HEK293T (cell line): Measurements from ENCODE around the gene PDE6C.

Experiments used
- CTCF ChIA-PET: fragments of 350-600 bp; formaldehyde crosslinking; extraction: SDS; loops from one replicate; lab custom pipeline; 2021; ENCODE audit warnings: antibody characterized with exemption, inconsistent platforms; lab: Yijun Ruan, JAX
- POLR2A ChIA-PET: fragments of 350-600 bp; formaldehyde crosslinking; extraction: SDS; loops from one replicate; lab custom pipeline; 2020; ENCODE audit warnings: antibody characterized with exemption, inconsistent platforms; lab: Yijun Ruan, JAX
- DNase-seq: peaks from one replicate; pipeline ENCODE4 v3.0.0; 2012; ENCODE audit warnings: mixed read lengths; ENCODE audit errors: extremely low spot score
- ARNT ChIP-seq: fragments of 450-650 bp; IDR thresholded peaks from 2 replicates; pipeline ENCODE4 v1.6.1; 2017; ENCODE audit warnings: mild to moderate bottlenecking
- BHLHE40 ChIP-seq: fragments of 450-650 bp; IDR thresholded peaks from 2 replicates; pipeline ENCODE4 v1.6.1; 2016; ENCODE audit warnings: mild to moderate bottlenecking, moderate library complexity, borderline replicate concordance
- CTBP1 ChIP-seq: fragments of 450-650 bp; IDR thresholded peaks from 2 replicates; pipeline ENCODE4 v1.6.1; 2016; ENCODE audit warnings: borderline replicate concordance
- ELF4 ChIP-seq: fragments of 450-650 bp; IDR thresholded peaks from 2 replicates; pipeline ENCODE4 v1.6.1; 2017; ENCODE audit warnings: antibody characterized with exemption
- FOXA1 ChIP-seq: fragments of 450-650 bp; IDR thresholded peaks from 2 replicates; pipeline ENCODE4 v1.6.1; 2016; ENCODE audit warnings: mild to moderate bottlenecking
- FOXK2 ChIP-seq: fragments of 450-650 bp; IDR thresholded peaks from 2 replicates; pipeline ENCODE4 v1.6.1; 2016; ENCODE audit warnings: mild to moderate bottlenecking
- FOXM1 ChIP-seq: fragments of 450-650 bp; IDR thresholded peaks from 2 replicates; pipeline ENCODE4 v1.6.1; 2017; ENCODE audit warnings: mild to moderate bottlenecking, borderline replicate concordance
- HDGF ChIP-seq: fragments of 450-650 bp; IDR thresholded peaks from 2 replicates; pipeline ENCODE4 v1.6.1; 2017; ENCODE audit warnings: antibody characterized with exemption, borderline replicate concordance
- L3MBTL2 ChIP-seq: fragments of 450-650 bp; conservative IDR thresholded peaks from 2 replicates; pipeline ENCODE4 v1.6.1; 2016; ENCODE audit warnings: mild to moderate bottlenecking
- LEF1 ChIP-seq: fragments of 450-650 bp; IDR thresholded peaks from 2 replicates; pipeline ENCODE4 v1.6.1; 2017; ENCODE audit warnings: mild to moderate bottlenecking, borderline replicate concordance
- NFRKB ChIP-seq: fragments of 450-650 bp; IDR thresholded peaks from 2 replicates; pipeline ENCODE4 v1.6.1; 2016; ENCODE audit warnings: mild to moderate bottlenecking, moderate library complexity
- PKNOX1 ChIP-seq: fragments of 450-650 bp; IDR thresholded peaks from 2 replicates; pipeline ENCODE4 v1.6.1; 2016
- SP1 ChIP-seq: fragments of 450-650 bp; IDR thresholded peaks from 2 replicates; pipeline ENCODE4 v1.6.1; 2017
- SUZ12 ChIP-seq: fragments of 450-650 bp; IDR thresholded peaks from 2 replicates; pipeline ENCODE4 v1.6.1; 2016; ENCODE audit warnings: mild to moderate bottlenecking
- TARDBP ChIP-seq: fragments of 450-650 bp; IDR thresholded peaks from 2 replicates; pipeline ENCODE4 v1.6.1; 2016
- ZNF384 ChIP-seq: fragments of 450-650 bp; IDR thresholded peaks from 2 replicates; pipeline ENCODE4 v1.6.1; 2016

Gene PDE6C

GRCh38 chr10:93612311-93612710 lies at the start of gene PDE6C:
Gene PDE6C, plus strand, starts transcription at chr10:93612537. Its CDS starts 189 bp downstream, at chr10:93612726.
- no peak for TF ChIP-seq ZNF384
- no peak for TF ChIP-seq ARNT
- TF ChIP-seq SUZ12 = no peak
- no peak for TF ChIP-seq ELF4
- no peak for TF ChIP-seq FOXK2
- TF ChIP-seq FOXA1 = no peak
- no peak for TF ChIP-seq HDGF
- no peak for TF ChIP-seq BHLHE40
- no peak for TF ChIP-seq LEF1
- TF ChIP-seq CTBP1 = no peak
- no peak for TF ChIP-seq PKNOX1
- no peak for TF ChIP-seq NFRKB
- TF ChIP-seq SP1 = no peak
- TF ChIP-seq L3MBTL2 = no peak
- no peak for TF ChIP-seq TARDBP
- no peak for TF ChIP-seq FOXM1
- ChIA-PET POLR2A (no interaction called here), CTCF (no interaction called here)
- no peak for DNase-seq

GRCh38 chr10:93565446-93565845 lies 46.9 kb upstream of the PDE6C start:
- CTCF ChIA-PET = no interaction called here
- no peak for DNase-seq
- POLR2A ChIA-PET = no interaction called here
- TF ChIP-seq FOXK2 = no peak
- no peak for TF ChIP-seq LEF1
- TF ChIP-seq ELF4 = no peak
- TF ChIP-seq HDGF = no peak
- TF ChIP-seq BHLHE40 = no peak
- TF ChIP-seq FOXM1 = no peak
- TF ChIP-seq FOXA1 = no peak
- no peak for TF ChIP-seq ZNF384
- TF ChIP-seq ARNT = no peak
- no peak for TF ChIP-seq SUZ12
- no peak for TF ChIP-seq SP1
- TF ChIP-seq L3MBTL2 = no peak
- no peak for TF ChIP-seq TARDBP
- no peak for TF ChIP-seq CTBP1
- TF ChIP-seq PKNOX1 = no peak

GRCh38 chr10:93566435-93567276 lies 45.7 kb upstream of the PDE6C start, which contains the start of gene FFAR4:
Gene FFAR4, plus strand, starts transcription at chr10:93566665. Its CDS starts 56 bp downstream, at chr10:93566721.
- ChIA-PET POLR2A (no interaction called here), CTCF (no interaction called here)
- no peak for DNase-seq
- TF ChIP-seq PKNOX1 (no peak), ARNT (no peak), LEF1 (no peak), ZNF384 (no peak), HDGF (no peak), SP1 (no peak), NFRKB (no peak), FOXM1 (no peak), BHLHE40 (no peak), L3MBTL2 (no peak), FOXK2 (no peak), CTBP1 (no peak), FOXA1 (no peak), SUZ12 (no peak), TARDBP (no peak), ELF4 (no peak)

- CTCF ChIA-PET = no interaction called here
- DNase-seq = no peak
- POLR2A ChIA-PET = no interaction called here
- TF ChIP-seq TARDBP = no peak
- no peak for TF ChIP-seq ELF4
- no peak for TF ChIP-seq PKNOX1
- TF ChIP-seq FOXA1 = no peak
- TF ChIP-seq FOXM1 = no peak
- no peak for TF ChIP-seq NFRKB
- no peak for TF ChIP-seq ARNT
- no peak for TF ChIP-seq ZNF384
- TF ChIP-seq CTBP1 = no peak
Observed at GRCh38 chr10:93567277-93568104, 44.8 kb upstream of the PDE6C start.

GRCh38 chr10:93568105-93568390 lies 44.3 kb upstream of the PDE6C start:
- TF ChIP-seq ELF4 (no peak), BHLHE40 (no peak), SP1 (no peak), NFRKB (no peak)
- no peak for DNase-seq
- POLR2A ChIA-PET = no interaction called here
- CTCF ChIA-PET = no interaction called here
